ENCODE results near the gene RAX. TPM values are rescaled to one million over a fixed set of nuclear protein-coding genes. Genes with fewer than 3 reads are reported as not detected.

The RAX gene
- total and polyA plus RNA-seq, 8 donors: 0.05 TPM; not detected in 7

- DNase-seq: no peak
- Histone ChIP-seq H3K27ac (no peak overlapping the region), H3K27me3 (peaks cover 0 to 17% (median 6%) of the 10 kb centered on the region in 3 donors), H3K9me3 (no peaks in the 10 kb centered on the region), H3K4me3 (no peak overlapping the region), H3K4me1 (no peaks in the 10 kb centered on the region), H3K36me3 (no peaks in the 10 kb centered on the region)
- no peak for TF ChIP-seq POLR2AphosphoS5 (IDR thresholded peaks at IDR 0.05)
- TF ChIP-seq EP300 (IDR thresholded peaks at IDR 0.05): no peak
- TF ChIP-seq CTCF (IDR thresholded peaks at IDR 0.05): no peak
- TF ChIP-seq POLR2A (IDR thresholded peaks at IDR 0.05): no peak
- WGBS, 5 donors: 82 to 86% (median 85%) methylated on average over 6 of the region's 6 CpGs
- intact Hi-C loops (cut with DNase I; ENCODE audit: low total_unique reads): no loop called here
Observed at GRCh38 chr18:59233017-59233410, 40.2 kb downstream of the RAX start.

DNA sequence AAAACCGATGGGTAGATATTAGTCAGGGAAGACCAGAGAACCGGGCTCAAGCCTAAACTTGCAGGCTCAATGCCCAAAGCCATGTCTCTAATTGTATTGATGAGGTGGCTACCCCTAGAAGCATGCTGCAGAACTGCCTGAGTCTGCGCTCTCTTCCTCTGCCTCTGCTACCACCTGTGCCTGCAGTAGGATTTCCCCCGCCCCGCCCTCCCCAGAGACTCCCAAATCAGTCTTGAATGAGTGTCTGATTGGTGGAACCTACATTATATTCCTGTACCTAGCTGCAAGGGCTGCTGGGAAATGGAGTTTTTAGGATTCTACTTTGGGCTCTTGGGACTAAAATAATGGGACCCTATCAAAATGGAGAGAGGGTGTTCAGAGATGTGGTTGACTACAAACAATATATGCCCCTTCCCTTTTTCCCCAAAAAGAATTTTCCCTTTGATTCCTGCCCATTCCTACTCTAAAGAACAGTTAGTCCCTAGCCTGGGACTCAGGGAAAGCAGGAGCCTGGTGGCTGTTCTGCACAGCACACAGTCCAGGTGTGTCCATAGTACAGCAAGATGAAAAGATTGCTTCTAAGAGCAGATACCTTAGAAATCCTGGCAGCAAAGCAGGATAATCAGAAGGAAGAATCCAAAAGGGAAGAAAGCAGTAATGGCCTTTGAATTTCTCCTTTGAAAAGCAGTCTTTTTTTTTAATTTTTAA is 40.8 kb downstream of the RAX start:
- WGBS, 5 donors: 64 to 75% (median 66%) methylated on average over 5 of the region's 5 CpGs
- no peak for TF ChIP-seq CTCF (IDR thresholded peaks at IDR 0.05)
- no peak for TF ChIP-seq POLR2A (IDR thresholded peaks at IDR 0.05)
- no peak for TF ChIP-seq EP300 (IDR thresholded peaks at IDR 0.05)
- no peak for TF ChIP-seq POLR2AphosphoS5 (IDR thresholded peaks at IDR 0.05)
- H3K36me3 ChIP-seq: no peaks in the 10 kb centered on the region
- no peak overlapping the region for H3K27ac ChIP-seq
- intact Hi-C loops (cut with DNase I; ENCODE audit: low total_unique reads): no loop called here
- no peaks in the 10 kb centered on the region for H3K4me1 ChIP-seq
- H3K9me3 ChIP-seq: no peaks in the 10 kb centered on the region
- DNase-seq: no peak
- peaks cover 0 to 17% (median 6%) of the 10 kb centered on the region in 3 donors for H3K27me3 ChIP-seq
- no peak overlapping the region for H3K4me3 ChIP-seq

DNA sequence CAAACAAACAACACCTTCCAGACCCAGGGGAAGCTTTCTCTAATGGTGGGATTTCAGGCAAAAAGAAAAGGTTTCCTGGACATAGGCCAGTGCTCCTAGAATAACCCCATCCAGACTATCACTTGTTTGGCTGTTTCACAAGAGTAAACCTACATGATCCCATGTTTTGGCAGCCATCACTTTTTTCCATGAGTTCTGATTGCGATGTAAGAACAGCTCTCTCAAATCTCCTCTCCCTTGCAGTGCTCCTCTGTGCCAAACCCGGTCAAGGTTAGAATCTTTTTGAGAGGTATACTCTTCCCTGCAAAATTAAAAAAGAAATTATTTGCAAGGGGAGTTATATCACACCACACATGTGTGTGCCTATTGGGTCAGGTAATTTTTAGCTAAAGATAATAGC is 41.4 kb downstream of the RAX start:
- WGBS, 5 donors: 38 to 86% (median 64%) methylated on average over 2 of the region's 2 CpGs
- intact Hi-C loops (cut with DNase I; ENCODE audit: low total_unique reads): no loop called here
- TF ChIP-seq POLR2A (IDR thresholded peaks at IDR 0.05): no peak
- no peak for TF ChIP-seq POLR2AphosphoS5 (IDR thresholded peaks at IDR 0.05)
- no peak for TF ChIP-seq EP300 (IDR thresholded peaks at IDR 0.05)
- no peak for TF ChIP-seq CTCF (IDR thresholded peaks at IDR 0.05)
- H3K27me3 ChIP-seq: peaks cover 0 to 17% (median 6%) of the 10 kb centered on the region in 3 donors
- DNase-seq: no peak
- H3K4me3 ChIP-seq: no peak overlapping the region
- no peak overlapping the region for H3K27ac ChIP-seq
- no peaks in the 10 kb centered on the region for H3K9me3 ChIP-seq
- H3K4me1 ChIP-seq: no peaks in the 10 kb centered on the region
- H3K36me3 ChIP-seq: no peaks in the 10 kb centered on the region

DNA sequence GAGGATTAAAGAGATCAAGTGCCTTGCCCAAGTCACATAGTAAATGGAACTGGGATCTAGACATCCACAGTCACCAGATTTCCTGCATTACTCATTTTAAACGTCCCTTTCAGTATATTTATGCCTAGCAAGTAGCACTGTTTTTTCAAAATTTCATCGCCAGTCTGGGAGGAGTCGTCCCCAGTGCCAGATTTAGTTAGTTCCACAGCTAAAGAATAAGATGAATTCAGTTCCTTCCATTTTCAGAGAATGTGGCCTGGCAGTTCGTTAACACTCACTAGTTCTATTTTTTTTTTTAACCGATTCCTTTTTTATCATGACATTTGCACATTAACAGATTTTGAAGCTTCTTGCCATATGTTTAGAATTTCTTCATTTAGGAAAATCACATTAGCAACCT is 42.1 kb downstream of the RAX start:
- intact Hi-C loops (cut with DNase I; ENCODE audit: low total_unique reads): no loop called here

More for the DNA sequence above, 42.1 kb downstream of the RAX start:
- no peaks in the 10 kb centered on the region for H3K4me1 ChIP-seq
- no peak overlapping the region for H3K27ac ChIP-seq
- no peaks in the 10 kb centered on the region for H3K36me3 ChIP-seq
- 66 to 75% (median 70%) methylated on average over 5 of the region's 5 CpGs for WGBS, 5 donors
- TF ChIP-seq EP300 (IDR thresholded peaks at IDR 0.05) (no peak), POLR2AphosphoS5 (IDR thresholded peaks at IDR 0.05) (no peak), POLR2A (IDR thresholded peaks at IDR 0.05) (no peak), CTCF (IDR thresholded peaks at IDR 0.05) (no peak)
- no peak for DNase-seq
- peaks cover 0 to 17% (median 6%) of the 10 kb centered on the region in 3 donors for H3K27me3 ChIP-seq
- no peaks in the 10 kb centered on the region for H3K9me3 ChIP-seq
- no peak overlapping the region for H3K4me3 ChIP-seq

All from stomach (tissue), 9 donors.